Measurements from ENCODE around the gene DYDC2. TPM values are rescaled to one million over a fixed set of nuclear protein-coding genes. Genes with fewer than 3 reads are reported as not detected.

The DYDC2 gene
- total RNA-seq, 1 experiment from 2014 or later, result not detected

- in situ Hi-C loops (cut with HindIII; ENCODE audit: low pct_unique_long_range_greater_than_20kb, low sequenced_read_pairs), result no loop called here
- no peaks in the 10 kb centered on the region for H3K9me3 ChIP-seq (ENCODE audit: control insufficient read depth, insufficient read depth, low read depth, low read length)
- peaks cover 20% of the 10 kb centered on the region for H3K27me3 ChIP-seq (ENCODE audit: control insufficient read depth, insufficient read depth, low read length)
- H3K27ac ChIP-seq (ENCODE audit: low read length), result no peak overlapping the region
- H3K4me1 ChIP-seq (ENCODE audit: control insufficient read depth, insufficient read depth, low read length), result no peaks in the 10 kb centered on the region; the same call in 1 of the 2 replicates
- ChIA-PET CTCF (no interaction called here), POLR2A (no interaction called here)
- H3K4me3 ChIP-seq (ENCODE audit: low read depth in 2 of 2, low read length in 2 of 2), result no peak overlapping the region
- no peaks in the 10 kb centered on the region for H3K36me3 ChIP-seq (ENCODE audit: control insufficient read depth, insufficient read depth, low read length)
- intact Hi-C loops (cut with micrococcal nuclease; ENCODE audit: unreplicated experiment), result no loop called here
- ATAC-seq (no peak), DNase-seq (ENCODE audit: low read depth, low spot score) (no peak)
- BruUV-seq (replicated peaks), result no TSS peak
- no peak for TF ChIP-seq POLR2AphosphoS5 (IDR thresholded peaks at IDR 0.05; ENCODE audit: low read depth, low read length)
- TF ChIP-seq REST (IDR thresholded peaks at IDR 0.05; ENCODE audit: insufficient read depth in 1 of 2, low read depth in 2 of 2, low read length in 1 of 2), result no peak
- TF ChIP-seq TCF7L2 (IDR thresholded peaks at IDR 0.05; ENCODE audit: low read depth, low read length), result no peak
- TF ChIP-seq CTCF (IDR thresholded peaks at IDR 0.05), result no peak
- no peak for TF ChIP-seq SIN3A (IDR thresholded peaks at IDR 0.05; ENCODE audit: borderline replicate concordance, insufficient read depth, low read depth, low read length)
Observed at GRCh38 chr10:80359644-80360043, 3.1 kb downstream of the DYDC2 start.

- Histone ChIP-seq H3K9me3 (ENCODE audit: control insufficient read depth, insufficient read depth, low read depth, low read length) (peaks cover 9% of the 10 kb centered on the region), H3K36me3 (ENCODE audit: control insufficient read depth, insufficient read depth, low read length) (no peaks in the 10 kb centered on the region), H3K27me3 (ENCODE audit: control insufficient read depth, insufficient read depth, low read length) (peaks cover 7% of the 10 kb centered on the region; the same call in 1 of the 2 replicates), H3K4me3 (ENCODE audit: low read depth in 2 of 2, low read length in 2 of 2) (no peak overlapping the region), H3K27ac (ENCODE audit: low read length) (no peak overlapping the region), H3K4me1 (ENCODE audit: control insufficient read depth, insufficient read depth, low read length) (no peaks in the 10 kb centered on the region)
- TF ChIP-seq TCF7L2 (IDR thresholded peaks at IDR 0.05; ENCODE audit: low read depth, low read length) (no peak), POLR2AphosphoS5 (IDR thresholded peaks at IDR 0.05; ENCODE audit: low read depth, low read length) (no peak), REST (IDR thresholded peaks at IDR 0.05; ENCODE audit: insufficient read depth in 1 of 2, low read depth in 2 of 2, low read length in 1 of 2) (no peak), CTCF (IDR thresholded peaks at IDR 0.05) (no peak), SIN3A (IDR thresholded peaks at IDR 0.05; ENCODE audit: borderline replicate concordance, insufficient read depth, low read depth, low read length) (no peak)
- BruUV-seq (replicated peaks), result no TSS peak
- intact Hi-C loops (cut with micrococcal nuclease; ENCODE audit: unreplicated experiment) (no loop called here), in situ Hi-C loops (cut with HindIII; ENCODE audit: low pct_unique_long_range_greater_than_20kb, low sequenced_read_pairs) (no loop called here)
- DNase-seq (ENCODE audit: low read depth, low spot score), result no peak
- ChIA-PET POLR2A (no interaction called here), CTCF (interaction anchor here (0.6 kb wide), 1 partner anchor 40 kb away, joined by 7 read pairs; no protein-coding TSS in a partner anchor)
- no peak for ATAC-seq
Observed at GRCh38 chr10:80365510-80365909, 8.9 kb downstream of the DYDC2 start.
